HG03558 (cell line): ENCODE results near the gene TCF7L1.
A peak's percentile ranks its signal among the peaks of the same experiment; 100 is the strongest.
"Not testable (repeated sequence)": the region's sequence is repeated elsewhere in the genome, so short reads cannot be mapped to it uniquely, and the experiment has no call there.

Experiments used
- ATAC-seq: cut with Tn5 transposase; IDR thresholded peaks from one replicate; pipeline ENCODE4 v1.9.1; 2021; ENCODE audit warnings: moderate number of reproducible peaks; ENCODE audit not compliant: unreplicated experiment; ENCODE audit errors: extremely low read depth

Gene TCF7L1

GRCh38 chr2:85309699-85310321 lies 176.6 kb downstream of the TCF7L1 start:
- ATAC-seq = no peak

- ATAC-seq = no peak
Measured at GRCh38 chr2:85310330-85310729, 177.1 kb downstream of the TCF7L1 start.

GRCh38 chr2:85312404-85312803 lies 179.2 kb downstream of the TCF7L1 start:
- no peak for ATAC-seq

- no peak for ATAC-seq
Measured at GRCh38 chr2:85314884-85315242, 181.7 kb downstream of the TCF7L1 start.

- ATAC-seq = not testable (repeated sequence)
Measured at GRCh38 chr2:85315921-85316320, 182.7 kb downstream of the TCF7L1 start.

- ATAC-seq = no peak
Measured at GRCh38 chr2:85318222-85319074, 185.3 kb downstream of the TCF7L1 start.

GRCh38 chr2:85319796-85320195 lies 186.6 kb downstream of the TCF7L1 start:
- no peak for ATAC-seq

GRCh38 chr2:85323351-85323987 lies 190.3 kb downstream of the TCF7L1 start:
- ATAC-seq = no peak

- not testable (repeated sequence) for ATAC-seq
Measured at GRCh38 chr2:85323988-85324367, 190.8 kb downstream of the TCF7L1 start.

GRCh38 chr2:85324639-85325465 lies 191.7 kb downstream of the TCF7L1 start:
- no peak for ATAC-seq

GRCh38 chr2:85325466-85325811 lies 192.2 kb downstream of the TCF7L1 start:
- no peak for ATAC-seq

GRCh38 chr2:85326406-85327159 lies 193.4 kb downstream of the TCF7L1 start:
- ATAC-seq = no peak

- ATAC-seq = no peak
Measured at GRCh38 chr2:85327160-85327821, 194.1 kb downstream of the TCF7L1 start.

GRCh38 chr2:85327822-85328617 lies 194.8 kb downstream of the TCF7L1 start, which contains the start of gene TGOLN2:
TSS of gene TGOLN2 (minus strand) at chr2:85327989. CDS start at chr2:85327962, 27 bp downstream.
- ATAC-seq = peak; percentile 54

- no peak for ATAC-seq
Measured at GRCh38 chr2:85329181-85329651, 196.0 kb downstream of the TCF7L1 start.

- not testable (repeated sequence) for ATAC-seq
Measured at GRCh38 chr2:85329701-85330100, 196.5 kb downstream of the TCF7L1 start.

GRCh38 chr2:85330839-85331636 lies 197.8 kb downstream of the TCF7L1 start:
- ATAC-seq = no peak
